ENCODE data around the gene MAP3K7.

GRCh38 chr6:90586546-90586835 lies 381 bp downstream of the MAP3K7 start:
- TF ChIP-seq EZH2 (IDR thresholded peaks at IDR 0.05; ENCODE audit: low read length) (no peak), CTCF (optimal IDR thresholded peaks at IDR 0.05 in 1 of 3, IDR thresholded peaks at IDR 0.05 in 1 of 3, conservative IDR thresholded peaks at IDR 0.05 in 1 of 3; ENCODE audit: extremely low read depth in 1 of 3, insufficient read depth in 2 of 3, low read length in 3 of 3) (no peak)

All from keratinocyte (primary cell).